HepG2 (cell line): Measurements from ENCODE around the gene RAPSN. TPM values are rescaled to one million over a fixed set of nuclear protein-coding genes. Genes with fewer than 3 reads are reported as not detected.

ENCODE experiments used
- ATAC-seq: fragments of 200-7000 bp; cut with Tn5 transposase; 3 replicates; pipeline ENCODE4 v1.9.1; 2020; ENCODE audit warnings: mild to moderate bottlenecking, moderate library complexity
- BruUV-seq: library from RNA; stranded (reverse); fragments of 400-500 nt; replicated peaks from 2 replicates; lab custom pipeline; 2021; lab: Mats Ljungman, UMichigan
- CTCF ChIA-PET: fragments of 300-600 bp; formaldehyde crosslinking; extraction: SDS; loops from one replicate; lab custom pipeline; 2021; ENCODE audit warnings: low total read pairs, inconsistent platforms, low intra/inter-chr PET ratio; lab: Yijun Ruan, JAX
- POLR2A ChIA-PET: fragments of 350-600 bp; sonication (Branson Sonifier 250); formaldehyde crosslinking; loops from one replicate; lab custom pipeline; 2020; ENCODE audit warnings: antibody characterized with exemption, inconsistent platforms; lab: Yijun Ruan, JAX
- DNase-seq: peaks from one replicate; pipeline ENCODE4 v3.0.0-alpha.2; 2015; ENCODE audit warnings: low spot score
- FAIRE-seq: peaks from 3 replicates; lab custom pipeline; 2011; peaks lifted over from hg19 to GRCh38; lab: Jason Lieb, UNC
- H2AFZ ChIP-seq: one replicate; pipeline ENCODE4 v1.6.1; 2011; ENCODE audit warnings: low read length, inconsistent platforms
- H3K27ac ChIP-seq: fragments of 300-600 bp; 3 replicates; pipeline ENCODE4 v1.8.0; 2011; ENCODE audit warnings: mixed run types, mild to moderate bottlenecking, mixed read lengths, low read length, inconsistent platforms; ENCODE audit not compliant: insufficient read depth; ENCODE audit errors: extremely low read length
- H3K27me3 ChIP-seq, 2 experiments: fragments of 200-600 bp in 1 of 2; 2 replicates in 1 of 2; 3 replicates in 1 of 2; pipeline versions ENCODE4 v1.6.0 to v1.8.0; 2011; ENCODE audit warnings: low read length in 2 of 2, mild to moderate bottlenecking in 2 of 2, moderate library complexity in 2 of 2, inconsistent platforms in 1 of 2; ENCODE audit not compliant: insufficient read depth in 2 of 2, control insufficient read depth in 1 of 2
- H3K36me3 ChIP-seq, 2 experiments: fragments of 200-600 bp in 1 of 2; replicated peaks in 1 of 2; 2 replicates in 1 of 2; 3 replicates in 1 of 2; pipeline versions ENCODE4 v1.5.1 to v1.8.0; 2011; ENCODE audit warnings: low read length in 2 of 2, inconsistent platforms in 1 of 2; ENCODE audit not compliant: insufficient read depth in 2 of 2, control insufficient read depth in 1 of 2
- H3K4me1 ChIP-seq: 2 replicates; pipeline ENCODE4 v1.5.1; 2012; ENCODE audit warnings: low read length, inconsistent platforms; ENCODE audit not compliant: insufficient read depth
- H3K4me2 ChIP-seq: 2 replicates; pipeline ENCODE4 v1.6.0; 2011; ENCODE audit warnings: low read depth, low read length, inconsistent platforms
- H3K4me3 ChIP-seq, 3 experiments: fragments of 200-600 bp in 1 of 3; sonication (generic), shearing (Covaris generic) in 1 of 3; replicated peaks in 1 of 3; 2 replicates each; pipeline ENCODE4 v1.5.1; 2011 to 2016; ENCODE audit warnings: low read length in 3 of 3, inconsistent platforms in 2 of 3, low read depth in 2 of 3, mild to moderate bottlenecking in 2 of 3, control low read depth in 1 of 3, mixed read lengths in 1 of 3; ENCODE audit not compliant: insufficient read depth in 1 of 3
- H3K79me2 ChIP-seq: one replicate; pipeline ENCODE4 v1.6.1; 2011; ENCODE audit warnings: low read length, inconsistent platforms; ENCODE audit not compliant: insufficient read depth
- H3K9ac ChIP-seq: 2 replicates; pipeline ENCODE4 v1.6.0; 2011; ENCODE audit warnings: mild to moderate bottlenecking, low read depth, low read length, inconsistent platforms; ENCODE audit not compliant: insufficient read depth
- H3K9me3 ChIP-seq: 2 replicates; pipeline ENCODE4 v1.5.1; 2012; ENCODE audit warnings: mild to moderate bottlenecking, low read length
- H4K20me1 ChIP-seq: 2 replicates; pipeline ENCODE4 v1.6.0; 2011; ENCODE audit warnings: inconsistent platforms, mild to moderate bottlenecking, low read length, moderate library complexity; ENCODE audit not compliant: insufficient read depth
- CHCHD3 ChIP-seq: sonication (generic); formaldehyde crosslinking; IDR thresholded peaks from 2 replicates; pipeline ENCODE4 v1.8.0; 2022; ENCODE audit warnings: mild to moderate bottlenecking, missing genetic modification reagents, moderate library complexity
- EED ChIP-seq: sonication (generic); formaldehyde crosslinking; IDR thresholded peaks from 2 replicates; pipeline ENCODE4 v1.5.0; 2020; ENCODE audit warnings: mild to moderate bottlenecking, missing genetic modification reagents
- ELF1 ChIP-seq: sonication (generic); formaldehyde crosslinking; IDR thresholded peaks from 2 replicates; pipeline ENCODE4 v1.4.0; 2020; ENCODE audit warnings: missing genetic modification reagents
- SYNCRIP ChIP-seq: fragments of 200-400 bp; formaldehyde crosslinking; IDR thresholded peaks from 2 replicates; pipeline ENCODE4 v1.6.1; 2018; ENCODE audit warnings: mild to moderate bottlenecking, low read depth, low read length; ENCODE audit not compliant: insufficient read depth
- TMF1 ChIP-seq: sonication (generic); formaldehyde crosslinking; IDR thresholded peaks from 2 replicates; pipeline ENCODE4 v1.8.1; 2022; ENCODE audit warnings: low read depth, missing genetic modification reagents
- U2AF1 ChIP-seq: fragments of 200-400 bp; formaldehyde crosslinking; optimal IDR thresholded peaks from 2 replicates; pipeline ENCODE3; 2017; ENCODE audit warnings: mild to moderate bottlenecking, low read depth, low read length
- WGBS: methylation state at CpG from one replicate; pipeline ENCODE4 v1.1.6; 2017; ENCODE audit warnings: low lambda C conversion rate; 5-methylcytosine and 5-hydroxymethylcytosine counted together
- in situ Hi-C: cut with HindIII; loops from 2 replicates; pipeline ENCODE4 v1.10.0; 2017; ENCODE audit warnings: low pct_unique_long_range_greater_than_20kb; ENCODE audit not compliant: extremely low pct_ligation_motif_present
- intact Hi-C: fragments of 100-400 bp; cut with micrococcal nuclease; formaldehyde crosslinking; loops from one replicate; pipeline ENCODE4 v1.10.0; 2022; ENCODE audit not compliant: unreplicated experiment
- polyA plus RNA-seq, 8 experiments: library from polyadenylated mRNA; depleted of rRNA in 3 of 8; stranded (reverse) in 7 of 8; unstranded in 1 of 8; fragments of >200 nt; fragmentation: Illumina TruSeq in 4 of 8; extraction: Trizol in 4 of 8; gene quantifications; 2 replicates each; pipeline versions ENCODE4 v1.2.1 to v1.2.3, GENCODE V29; 2011 to 2016; ENCODE audit warnings: low read depth in 4 of 8, missing spikeins in 1 of 8, mixed read lengths in 1 of 8; ENCODE audit not compliant: insufficient read depth in 1 of 8
- total RNA-seq, 5 experiments: library from RNA; depleted of rRNA; stranded (reverse); fragments of >200 nt; fragmentation: Illumina TruSeq; extraction: Trizol; gene quantifications; 2 replicates each; pipeline ENCODE4 v1.2.3, GENCODE V29; 2016; ENCODE audit warnings: low read depth in 1 of 5
- TF ChIP-seq, protein P1 (sequence below): IDR thresholded peaks from 2 replicates; pipeline ENCODE4 v1.6.1; 2016; ENCODE audit warnings: low read depth
- TF ChIP-seq, protein P2 (sequence below): sonication (generic); formaldehyde crosslinking; IDR thresholded peaks from 2 replicates; pipeline ENCODE4 v1.4.0; 2020; ENCODE audit warnings: missing genetic modification reagents, borderline replicate concordance
- TF ChIP-seq, protein P3 (sequence below): sonication (generic); formaldehyde crosslinking; IDR thresholded peaks from 2 replicates; pipeline ENCODE4 v1.4.0; 2020; ENCODE audit warnings: mild to moderate bottlenecking, missing genetic modification reagents, borderline replicate concordance

RAPSN gene
- total and polyA plus RNA-seq, 2 of the 13 experiments (the other 11 are each of a cell fraction or from before 2014, with no cell fraction given): 0.15 to 1.2 TPM

DNA sequence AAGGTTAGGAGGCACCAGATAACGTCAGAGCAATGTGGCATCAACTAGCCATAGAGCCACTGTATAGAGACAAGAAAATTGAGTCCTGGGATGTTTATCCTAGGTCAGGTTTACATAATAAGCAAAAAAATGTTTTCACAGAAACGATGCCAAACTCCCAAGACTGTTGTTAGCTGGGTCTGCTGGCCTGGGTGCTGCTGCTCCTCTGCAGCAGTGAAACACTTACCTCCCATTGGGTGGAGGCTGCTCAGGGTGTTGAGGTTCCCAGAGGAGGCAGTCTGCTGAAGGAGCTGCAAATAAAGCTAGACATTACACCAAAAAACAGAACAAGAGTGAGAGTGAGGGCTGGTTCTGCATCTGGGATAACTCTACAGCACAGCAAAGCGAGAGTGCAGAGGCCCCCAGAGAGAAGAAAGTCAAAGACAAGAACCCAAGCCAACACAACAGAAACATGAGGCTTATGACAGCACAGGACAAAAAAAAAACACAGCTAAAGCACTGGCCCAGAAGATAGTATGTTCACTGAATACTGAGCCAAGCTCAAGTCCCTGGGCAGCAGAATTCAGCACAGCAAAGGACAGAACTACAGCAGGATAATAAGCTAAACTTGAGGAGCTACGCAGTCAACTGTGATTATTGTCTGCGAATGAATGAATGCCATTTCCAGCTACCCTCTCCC lies 29.9 kb upstream of the RAPSN start (continued):
- TF ChIP-seq U2AF1 (no peak), SYNCRIP (no peak), ELF1 (CRISPR knock-in tag) (no peak), TMF1 (CRISPR knock-in tag) (no peak)
- TF ChIP-seq, all 625 proteins: peak for 0

DNA sequence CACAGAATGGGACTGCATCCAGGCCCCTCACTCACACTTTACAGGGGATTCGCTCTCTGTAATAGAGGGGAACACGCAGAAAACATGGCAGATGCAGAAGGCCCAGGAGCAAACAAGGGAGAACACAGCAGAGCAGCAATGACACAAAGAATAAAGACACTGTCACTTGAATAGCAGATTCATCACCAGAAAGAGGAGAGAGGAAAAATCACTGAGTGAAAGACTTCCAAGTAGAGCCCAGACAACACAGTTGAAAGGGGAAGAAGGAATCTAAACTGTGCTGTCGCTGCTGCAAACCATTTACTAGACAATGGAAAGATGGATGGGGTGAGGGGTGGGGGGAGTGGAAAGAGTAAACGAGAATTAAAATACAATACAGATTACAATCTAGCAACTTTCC lies 28.8 kb upstream of the RAPSN start:
- ChIA-PET POLR2A (no interaction called here), CTCF (no interaction called here)
- no TSS peak for BruUV-seq
- H2AFZ ChIP-seq: no peak overlapping the region
- intact Hi-C loops: no loop called here
- H3K9me3 ChIP-seq: no peaks in the 10 kb centered on the region
- no peaks in the 10 kb centered on the region for H4K20me1 ChIP-seq
- ATAC-seq (no peak), DNase-seq (no peak), FAIRE-seq (no peak)
- no peak overlapping the region for H3K4me3 ChIP-seq
- H3K27me3 ChIP-seq: no peaks in the 10 kb centered on the region
- no peak overlapping the region for H3K27ac ChIP-seq
- TF ChIP-seq, protein P1, sequence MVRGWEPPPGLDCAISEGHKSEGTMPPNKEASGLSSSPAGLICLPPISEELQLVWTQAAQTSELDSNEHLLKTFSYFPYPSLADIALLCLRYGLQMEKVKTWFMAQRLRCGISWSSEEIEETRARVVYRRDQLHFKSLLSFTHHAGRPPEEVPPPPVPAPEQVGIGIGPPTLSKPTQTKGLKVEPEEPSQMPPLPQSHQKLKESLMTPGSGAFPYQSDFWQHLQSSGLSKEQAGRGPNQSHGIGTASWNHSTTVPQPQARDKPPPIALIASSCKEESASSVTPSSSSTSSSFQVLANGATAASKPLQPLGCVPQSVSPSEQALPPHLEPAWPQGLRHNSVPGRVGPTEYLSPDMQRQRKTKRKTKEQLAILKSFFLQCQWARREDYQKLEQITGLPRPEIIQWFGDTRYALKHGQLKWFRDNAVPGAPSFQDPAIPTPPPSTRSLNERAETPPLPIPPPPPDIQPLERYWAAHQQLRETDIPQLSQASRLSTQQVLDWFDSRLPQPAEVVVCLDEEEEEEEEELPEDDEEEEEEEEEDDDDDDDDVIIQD (CRISPR knock-in tag): no peak
- no peak for TF ChIP-seq EED (CRISPR knock-in tag)
- TF ChIP-seq, protein P2, sequence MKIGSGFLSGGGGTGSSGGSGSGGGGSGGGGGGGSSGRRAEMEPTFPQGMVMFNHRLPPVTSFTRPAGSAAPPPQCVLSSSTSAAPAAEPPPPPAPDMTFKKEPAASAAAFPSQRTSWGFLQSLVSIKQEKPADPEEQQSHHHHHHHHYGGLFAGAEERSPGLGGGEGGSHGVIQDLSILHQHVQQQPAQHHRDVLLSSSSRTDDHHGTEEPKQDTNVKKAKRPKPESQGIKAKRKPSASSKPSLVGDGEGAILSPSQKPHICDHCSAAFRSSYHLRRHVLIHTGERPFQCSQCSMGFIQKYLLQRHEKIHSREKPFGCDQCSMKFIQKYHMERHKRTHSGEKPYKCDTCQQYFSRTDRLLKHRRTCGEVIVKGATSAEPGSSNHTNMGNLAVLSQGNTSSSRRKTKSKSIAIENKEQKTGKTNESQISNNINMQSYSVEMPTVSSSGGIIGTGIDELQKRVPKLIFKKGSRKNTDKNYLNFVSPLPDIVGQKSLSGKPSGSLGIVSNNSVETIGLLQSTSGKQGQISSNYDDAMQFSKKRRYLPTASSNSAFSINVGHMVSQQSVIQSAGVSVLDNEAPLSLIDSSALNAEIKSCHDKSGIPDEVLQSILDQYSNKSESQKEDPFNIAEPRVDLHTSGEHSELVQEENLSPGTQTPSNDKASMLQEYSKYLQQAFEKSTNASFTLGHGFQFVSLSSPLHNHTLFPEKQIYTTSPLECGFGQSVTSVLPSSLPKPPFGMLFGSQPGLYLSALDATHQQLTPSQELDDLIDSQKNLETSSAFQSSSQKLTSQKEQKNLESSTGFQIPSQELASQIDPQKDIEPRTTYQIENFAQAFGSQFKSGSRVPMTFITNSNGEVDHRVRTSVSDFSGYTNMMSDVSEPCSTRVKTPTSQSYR (CRISPR knock-in tag): no peak
- TF ChIP-seq CHCHD3: no peak
- TF ChIP-seq, protein P3, sequence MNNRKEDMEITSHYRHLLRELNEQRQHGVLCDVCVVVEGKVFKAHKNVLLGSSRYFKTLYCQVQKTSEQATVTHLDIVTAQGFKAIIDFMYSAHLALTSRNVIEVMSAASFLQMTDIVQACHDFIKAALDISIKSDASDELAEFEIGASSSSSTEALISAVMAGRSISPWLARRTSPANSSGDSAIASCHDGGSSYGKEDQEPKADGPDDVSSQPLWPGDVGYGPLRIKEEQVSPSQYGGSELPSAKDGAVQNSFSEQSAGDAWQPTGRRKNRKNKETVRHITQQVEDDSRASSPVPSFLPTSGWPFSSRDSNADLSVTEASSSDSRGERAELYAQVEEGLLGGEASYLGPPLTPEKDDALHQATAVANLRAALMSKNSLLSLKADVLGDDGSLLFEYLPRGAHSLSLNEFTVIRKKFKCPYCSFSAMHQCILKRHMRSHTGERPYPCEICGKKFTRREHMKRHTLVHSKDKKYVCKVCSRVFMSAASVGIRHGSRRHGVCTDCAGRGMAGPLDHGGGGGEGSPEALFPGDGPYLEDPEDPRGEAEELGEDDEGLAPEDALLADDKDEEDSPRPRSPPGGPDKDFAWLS (CRISPR knock-in tag): no peak
- in situ Hi-C loops: no loop called here
- no peak overlapping the region for H3K4me2 ChIP-seq
- no peaks in the 10 kb centered on the region for H3K79me2 ChIP-seq
- no peak overlapping the region for H3K9ac ChIP-seq
- 97% methylated on average over 4 of the region's 4 CpGs for WGBS
- H3K36me3 ChIP-seq: peaks cover 39 to 89% of the 10 kb centered on the region in 2 experiments
- no peaks in the 10 kb centered on the region for H3K4me1 ChIP-seq
